ENCODE data around the gene WDR37. TPM values are rescaled to one million over a fixed set of nuclear protein-coding genes. Genes with fewer than 3 reads are reported as not detected.

WDR37 gene
- total RNA-seq, 1 donor from 2014 or later: 20.8 TPM

DNA sequence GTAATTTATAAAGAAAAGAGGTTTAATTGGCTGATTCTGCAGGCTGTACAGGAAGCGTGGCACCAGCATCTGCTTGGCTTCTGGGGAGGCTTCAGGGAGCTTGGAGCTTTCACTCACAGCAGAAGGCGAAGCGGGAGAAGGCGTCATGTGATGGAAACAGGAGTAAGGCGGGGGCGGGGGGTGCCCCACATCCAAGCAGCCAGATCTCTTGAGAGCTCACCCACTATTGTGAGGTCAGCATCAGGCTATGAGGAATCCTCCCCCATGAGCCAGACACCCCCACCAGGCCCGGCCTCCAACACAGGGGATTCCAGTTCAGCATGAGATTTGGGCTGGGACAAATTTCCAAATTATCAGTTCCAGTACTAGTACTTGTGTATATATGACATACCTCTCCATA, 46.2 kb downstream of the WDR37 start:
- H3K27me3 Mint-ChIP-seq (ENCODE audit: low read depth): no peaks in the 10 kb centered on the region
- H3K4me3 Mint-ChIP-seq: no peak overlapping the region
- TF ChIP-seq, protein P1, sequence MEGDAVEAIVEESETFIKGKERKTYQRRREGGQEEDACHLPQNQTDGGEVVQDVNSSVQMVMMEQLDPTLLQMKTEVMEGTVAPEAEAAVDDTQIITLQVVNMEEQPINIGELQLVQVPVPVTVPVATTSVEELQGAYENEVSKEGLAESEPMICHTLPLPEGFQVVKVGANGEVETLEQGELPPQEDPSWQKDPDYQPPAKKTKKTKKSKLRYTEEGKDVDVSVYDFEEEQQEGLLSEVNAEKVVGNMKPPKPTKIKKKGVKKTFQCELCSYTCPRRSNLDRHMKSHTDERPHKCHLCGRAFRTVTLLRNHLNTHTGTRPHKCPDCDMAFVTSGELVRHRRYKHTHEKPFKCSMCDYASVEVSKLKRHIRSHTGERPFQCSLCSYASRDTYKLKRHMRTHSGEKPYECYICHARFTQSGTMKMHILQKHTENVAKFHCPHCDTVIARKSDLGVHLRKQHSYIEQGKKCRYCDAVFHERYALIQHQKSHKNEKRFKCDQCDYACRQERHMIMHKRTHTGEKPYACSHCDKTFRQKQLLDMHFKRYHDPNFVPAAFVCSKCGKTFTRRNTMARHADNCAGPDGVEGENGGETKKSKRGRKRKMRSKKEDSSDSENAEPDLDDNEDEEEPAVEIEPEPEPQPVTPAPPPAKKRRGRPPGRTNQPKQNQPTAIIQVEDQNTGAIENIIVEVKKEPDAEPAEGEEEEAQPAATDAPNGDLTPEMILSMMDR (IDR thresholded peaks at IDR 0.05; ENCODE audit: unreplicated experiment): no peak
- no peak overlapping the region for H3K27ac Mint-ChIP-seq
- DNase-seq (ENCODE audit: low spot score in 2 of 2, unreplicated experiment in 2 of 2): no peak
- no peaks in the 10 kb centered on the region for H3K9me3 Mint-ChIP-seq
- peaks cover 49% of the 10 kb centered on the region for H3K36me3 Mint-ChIP-seq
- H3K4me1 Mint-ChIP-seq: peaks cover 5% of the 10 kb centered on the region

DNA sequence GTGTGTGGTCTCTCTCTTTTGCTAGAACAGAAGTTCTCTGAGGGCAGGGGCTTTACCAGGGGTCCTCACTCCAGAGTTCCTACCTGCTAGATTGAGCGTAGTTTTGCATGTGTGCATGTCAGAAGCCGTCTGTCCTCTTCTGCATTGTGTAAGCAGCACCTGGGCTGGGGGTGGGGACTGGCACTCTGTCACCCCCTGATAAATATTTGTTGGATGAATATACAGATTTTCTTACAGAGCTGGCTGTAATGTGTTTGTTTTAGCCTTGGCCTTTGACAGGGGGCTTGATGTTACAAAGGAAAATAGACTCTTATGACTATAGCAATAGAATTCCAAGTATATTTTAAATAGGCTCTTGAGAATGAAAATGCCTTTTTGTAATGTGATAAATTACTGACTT, 46.6 kb downstream of the WDR37 start:
- TF ChIP-seq, protein P1 (IDR thresholded peaks at IDR 0.05; ENCODE audit: unreplicated experiment): no peak
- Mint-ChIP-seq H3K36me3 (peaks cover 51% of the 10 kb centered on the region), H3K27ac (no peak overlapping the region), H3K9me3 (no peaks in the 10 kb centered on the region), H3K4me3 (no peak overlapping the region), H3K4me1 (peaks cover 5% of the 10 kb centered on the region), H3K27me3 (ENCODE audit: low read depth) (no peaks in the 10 kb centered on the region)
- no peak for DNase-seq (ENCODE audit: low spot score in 2 of 2, unreplicated experiment in 2 of 2)

DNA sequence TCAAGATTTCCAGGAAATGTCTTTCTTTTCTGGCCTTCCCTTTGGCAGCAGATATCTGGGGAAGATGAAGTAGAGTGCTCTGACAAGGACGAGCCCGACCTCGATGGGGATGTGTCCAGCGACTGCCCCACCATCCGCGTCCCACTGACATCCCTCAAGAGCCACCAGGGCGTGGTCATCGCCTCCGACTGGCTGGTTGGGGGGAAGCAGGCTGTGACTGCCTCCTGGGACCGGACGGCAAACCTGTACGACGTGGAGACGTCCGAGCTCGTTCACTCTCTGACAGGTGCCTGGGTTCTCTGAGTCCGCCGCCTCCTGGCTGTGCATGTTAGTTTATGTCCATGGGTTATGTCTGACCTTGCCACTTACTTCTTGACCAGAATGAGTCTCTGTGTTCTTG, 47.4 kb downstream of the WDR37 start:
- H3K4me3 Mint-ChIP-seq: no peak overlapping the region
- H3K27me3 Mint-ChIP-seq (ENCODE audit: low read depth): no peaks in the 10 kb centered on the region
- H3K36me3 Mint-ChIP-seq: peaks cover 55% of the 10 kb centered on the region
- H3K27ac Mint-ChIP-seq: no peak overlapping the region
- TF ChIP-seq, protein P1 (IDR thresholded peaks at IDR 0.05; ENCODE audit: unreplicated experiment): no peak
- no peak for DNase-seq (ENCODE audit: low spot score in 2 of 2, unreplicated experiment in 2 of 2)
- H3K4me1 Mint-ChIP-seq: peaks cover 5% of the 10 kb centered on the region
- no peaks in the 10 kb centered on the region for H3K9me3 Mint-ChIP-seq

DNA sequence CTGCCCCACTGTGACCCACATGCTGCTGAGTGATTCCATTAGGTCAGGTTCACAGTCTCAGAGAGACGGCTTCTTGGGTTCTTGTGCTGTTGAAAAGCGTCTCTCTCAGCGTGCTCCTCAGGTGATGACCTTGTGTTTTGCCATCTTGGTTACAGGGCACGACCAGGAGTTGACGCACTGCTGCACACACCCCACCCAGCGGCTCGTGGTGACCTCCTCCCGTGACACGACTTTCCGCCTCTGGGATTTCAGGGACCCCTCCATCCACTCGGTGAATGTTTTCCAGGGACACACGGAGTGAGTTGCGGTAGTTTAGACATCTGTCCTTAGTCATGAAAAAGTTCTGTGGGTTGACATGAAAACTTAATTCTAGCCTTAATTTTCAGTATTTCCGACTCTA, 48.8 kb downstream of the WDR37 start:
- Mint-ChIP-seq H3K36me3 (peaks cover 60% of the 10 kb centered on the region), H3K4me1 (peaks cover 2% of the 10 kb centered on the region), H3K9me3 (no peaks in the 10 kb centered on the region), H3K4me3 (no peak overlapping the region), H3K27me3 (ENCODE audit: low read depth) (no peaks in the 10 kb centered on the region), H3K27ac (no peak overlapping the region)
- TF ChIP-seq, protein P1 (IDR thresholded peaks at IDR 0.05; ENCODE audit: unreplicated experiment): no peak
- no peak for DNase-seq (ENCODE audit: low spot score in 2 of 2, unreplicated experiment in 2 of 2)

DNA sequence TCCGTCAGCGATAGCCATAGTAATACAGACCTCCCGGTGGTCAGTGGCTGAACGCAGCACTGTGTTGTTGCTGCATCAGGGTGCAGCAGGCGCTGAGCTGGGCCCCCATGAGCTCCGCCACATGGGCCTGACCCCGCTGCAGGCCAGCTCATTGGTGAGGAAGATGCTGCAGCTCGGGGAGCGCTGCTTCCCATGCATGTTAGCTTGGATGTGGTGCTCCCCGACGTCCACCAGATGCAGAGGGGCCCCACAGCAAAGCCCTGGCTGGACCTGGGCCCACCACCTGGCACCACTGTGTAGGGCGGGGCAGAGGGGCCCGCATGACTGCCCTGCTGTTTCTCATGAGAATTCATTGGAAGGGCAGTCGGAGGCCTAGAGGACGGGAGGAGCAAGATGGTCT, 50.8 kb downstream of the WDR37 start:
- Mint-ChIP-seq H3K4me1 (peaks cover 10% of the 10 kb centered on the region), H3K9me3 (no peaks in the 10 kb centered on the region), H3K36me3 (peaks cover 63% of the 10 kb centered on the region), H3K27me3 (ENCODE audit: low read depth) (no peaks in the 10 kb centered on the region), H3K4me3 (no peak overlapping the region), H3K27ac (no peak overlapping the region)
- DNase-seq (ENCODE audit: low spot score in 2 of 2, unreplicated experiment in 2 of 2): no peak
- TF ChIP-seq, protein P1 (IDR thresholded peaks at IDR 0.05; ENCODE audit: unreplicated experiment): no peak

DNA sequence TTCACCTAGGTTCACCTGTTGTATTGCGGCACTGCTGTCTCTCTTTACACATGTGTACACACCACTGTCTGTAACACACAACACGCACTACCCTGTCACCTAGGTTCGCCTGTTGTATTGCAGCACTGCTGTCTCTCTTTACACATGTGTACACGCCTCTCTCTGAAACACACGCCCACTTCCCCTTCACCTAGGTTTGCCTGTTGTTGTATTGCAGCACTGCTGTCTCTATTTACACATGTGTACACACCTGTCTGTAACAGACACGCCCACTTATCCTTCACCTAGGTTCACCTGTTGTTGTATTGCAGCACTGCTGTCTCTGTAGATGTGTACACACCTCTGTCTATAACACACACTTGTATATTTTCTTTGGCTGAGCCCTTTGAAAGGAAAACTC, 51.5 kb downstream of the WDR37 start:
- Mint-ChIP-seq H3K27me3 (ENCODE audit: low read depth) (no peaks in the 10 kb centered on the region), H3K4me1 (peaks cover 10% of the 10 kb centered on the region), H3K9me3 (no peaks in the 10 kb centered on the region), H3K36me3 (peaks cover 66% of the 10 kb centered on the region), H3K27ac (no peak overlapping the region), H3K4me3 (no peak overlapping the region)
- TF ChIP-seq, protein P1 (IDR thresholded peaks at IDR 0.05; ENCODE audit: unreplicated experiment): no peak
- no peak for DNase-seq (ENCODE audit: low spot score in 2 of 2, unreplicated experiment in 2 of 2)
